Liver (tissue), 3 donors: ENCODE data around the gene SOX11.

ENCODE experiments used
- CTCF ChIP-seq: fragments of 150-350 bp; IDR thresholded peaks from 2 replicates; pipeline ENCODE4 v1.5.1; 2017; ENCODE audit warnings: improper control_type of control experiment, low read depth, low read length; ENCODE audit not compliant: missing input control
- FOXA1 ChIP-seq: IDR thresholded peaks from 2 replicates; pipeline ENCODE4 v1.6.1; 2016; ENCODE audit warnings: antibody characterized with exemption
- GABPA ChIP-seq, 2 donors: IDR thresholded peaks in 1 of 2; conservative IDR thresholded peaks in 1 of 2; 2 replicates each; pipeline ENCODE4 v1.6.1; 2016; ENCODE audit warnings: antibody characterized with exemption in 2 of 2, mild to moderate bottlenecking in 1 of 2, moderate library complexity in 1 of 2
- HNF4A ChIP-seq, 2 donors: conservative IDR thresholded peaks; 2 replicates each; pipeline ENCODE4 v1.6.1; 2016; ENCODE audit warnings: antibody characterized with exemption in 2 of 2, mild to moderate bottlenecking in 2 of 2
- JUND ChIP-seq, 2 donors: IDR thresholded peaks; 2 replicates each; pipeline ENCODE4 v1.6.1; 2016; ENCODE audit warnings: antibody characterized with exemption in 2 of 2
- MAX ChIP-seq: IDR thresholded peaks from 2 replicates; pipeline ENCODE4 v1.6.1; 2016; ENCODE audit warnings: antibody characterized with exemption
- REST ChIP-seq: IDR thresholded peaks from 2 replicates; pipeline ENCODE4 v1.6.1; 2016; ENCODE audit warnings: antibody characterized with exemption, mild to moderate bottlenecking
- SP1 ChIP-seq: IDR thresholded peaks from 2 replicates; pipeline ENCODE4 v1.6.1; 2018; ENCODE audit warnings: antibody characterized with exemption, mild to moderate bottlenecking
- TAF1 ChIP-seq: conservative IDR thresholded peaks from 2 replicates; pipeline ENCODE4 v1.6.1; 2016; ENCODE audit warnings: antibody characterized with exemption, mild to moderate bottlenecking
- YY1 ChIP-seq: IDR thresholded peaks from 2 replicates; pipeline ENCODE4 v1.6.1; 2016; ENCODE audit warnings: antibody characterized with exemption, mild to moderate bottlenecking
- TF ChIP-seq, protein P1 (sequence below): IDR thresholded peaks from 2 replicates; pipeline ENCODE4 v1.6.1; 2016; ENCODE audit warnings: antibody characterized with exemption
- donor health status: healthy.
- donor health status: healthy.

DNA sequence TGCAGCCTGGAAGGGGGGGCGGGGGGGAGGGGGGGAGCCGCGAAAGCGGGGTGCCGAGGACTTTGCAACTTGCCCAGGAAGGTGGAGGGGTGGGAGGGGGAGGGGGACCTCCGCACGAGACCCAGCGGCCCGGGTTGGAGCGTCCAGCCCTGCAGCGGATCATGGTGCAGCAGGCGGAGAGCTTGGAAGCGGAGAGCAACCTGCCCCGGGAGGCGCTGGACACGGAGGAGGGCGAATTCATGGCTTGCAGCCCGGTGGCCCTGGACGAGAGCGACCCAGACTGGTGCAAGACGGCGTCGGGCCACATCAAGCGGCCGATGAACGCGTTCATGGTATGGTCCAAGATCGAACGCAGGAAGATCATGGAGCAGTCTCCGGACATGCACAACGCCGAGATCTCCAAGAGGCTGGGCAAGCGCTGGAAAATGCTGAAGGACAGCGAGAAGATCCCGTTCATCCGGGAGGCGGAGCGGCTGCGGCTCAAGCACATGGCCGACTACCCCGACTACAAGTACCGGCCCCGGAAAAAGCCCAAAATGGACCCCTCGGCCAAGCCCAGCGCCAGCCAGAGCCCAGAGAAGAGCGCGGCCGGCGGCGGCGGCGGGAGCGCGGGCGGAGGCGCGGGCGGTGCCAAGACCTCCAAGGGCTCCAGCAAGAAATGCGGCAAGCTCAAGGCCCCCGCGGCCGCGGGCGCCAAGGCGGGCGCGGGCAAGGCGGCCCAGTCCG lies 540 bp downstream of the SOX11 start:
- TF ChIP-seq FOXA1 = no peak
- TF ChIP-seq CTCF = no peak
- TF ChIP-seq, protein P1, sequence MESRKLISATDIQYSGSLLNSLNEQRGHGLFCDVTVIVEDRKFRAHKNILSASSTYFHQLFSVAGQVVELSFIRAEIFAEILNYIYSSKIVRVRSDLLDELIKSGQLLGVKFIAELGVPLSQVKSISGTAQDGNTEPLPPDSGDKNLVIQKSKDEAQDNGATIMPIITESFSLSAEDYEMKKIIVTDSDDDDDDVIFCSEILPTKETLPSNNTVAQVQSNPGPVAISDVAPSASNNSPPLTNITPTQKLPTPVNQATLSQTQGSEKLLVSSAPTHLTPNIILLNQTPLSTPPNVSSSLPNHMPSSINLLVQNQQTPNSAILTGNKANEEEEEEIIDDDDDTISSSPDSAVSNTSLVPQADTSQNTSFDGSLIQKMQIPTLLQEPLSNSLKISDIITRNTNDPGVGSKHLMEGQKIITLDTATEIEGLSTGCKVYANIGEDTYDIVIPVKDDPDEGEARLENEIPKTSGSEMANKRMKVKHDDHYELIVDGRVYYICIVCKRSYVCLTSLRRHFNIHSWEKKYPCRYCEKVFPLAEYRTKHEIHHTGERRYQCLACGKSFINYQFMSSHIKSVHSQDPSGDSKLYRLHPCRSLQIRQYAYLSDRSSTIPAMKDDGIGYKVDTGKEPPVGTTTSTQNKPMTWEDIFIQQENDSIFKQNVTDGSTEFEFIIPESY = no peak
- TF ChIP-seq REST = no peak
- TF ChIP-seq GABPA (IDR thresholded peaks at IDR 0.05 in 1 of 2, conservative IDR thresholded peaks at IDR 0.05 in 1 of 2) = no peak
- no peak for TF ChIP-seq SP1
- no peak for TF ChIP-seq MAX
- no peak for TF ChIP-seq TAF1
- TF ChIP-seq HNF4A (conservative IDR thresholded peaks at IDR 0.05) = no peak
- no peak for TF ChIP-seq JUND (IDR thresholded peaks at IDR 0.05)
- no peak for TF ChIP-seq YY1
